ENCODE data around the gene RGL2. TPM values are rescaled to one million over a fixed set of nuclear protein-coding genes. Genes with fewer than 3 reads are reported as not detected.

Gene RGL2
- total and polyA plus RNA-seq, 2 of the 13 experiments (the other 11 are each of a cell fraction or from before 2014, with no cell fraction given), result 22.9 to 47.4 TPM

- TF ChIP-seq, protein P1, sequence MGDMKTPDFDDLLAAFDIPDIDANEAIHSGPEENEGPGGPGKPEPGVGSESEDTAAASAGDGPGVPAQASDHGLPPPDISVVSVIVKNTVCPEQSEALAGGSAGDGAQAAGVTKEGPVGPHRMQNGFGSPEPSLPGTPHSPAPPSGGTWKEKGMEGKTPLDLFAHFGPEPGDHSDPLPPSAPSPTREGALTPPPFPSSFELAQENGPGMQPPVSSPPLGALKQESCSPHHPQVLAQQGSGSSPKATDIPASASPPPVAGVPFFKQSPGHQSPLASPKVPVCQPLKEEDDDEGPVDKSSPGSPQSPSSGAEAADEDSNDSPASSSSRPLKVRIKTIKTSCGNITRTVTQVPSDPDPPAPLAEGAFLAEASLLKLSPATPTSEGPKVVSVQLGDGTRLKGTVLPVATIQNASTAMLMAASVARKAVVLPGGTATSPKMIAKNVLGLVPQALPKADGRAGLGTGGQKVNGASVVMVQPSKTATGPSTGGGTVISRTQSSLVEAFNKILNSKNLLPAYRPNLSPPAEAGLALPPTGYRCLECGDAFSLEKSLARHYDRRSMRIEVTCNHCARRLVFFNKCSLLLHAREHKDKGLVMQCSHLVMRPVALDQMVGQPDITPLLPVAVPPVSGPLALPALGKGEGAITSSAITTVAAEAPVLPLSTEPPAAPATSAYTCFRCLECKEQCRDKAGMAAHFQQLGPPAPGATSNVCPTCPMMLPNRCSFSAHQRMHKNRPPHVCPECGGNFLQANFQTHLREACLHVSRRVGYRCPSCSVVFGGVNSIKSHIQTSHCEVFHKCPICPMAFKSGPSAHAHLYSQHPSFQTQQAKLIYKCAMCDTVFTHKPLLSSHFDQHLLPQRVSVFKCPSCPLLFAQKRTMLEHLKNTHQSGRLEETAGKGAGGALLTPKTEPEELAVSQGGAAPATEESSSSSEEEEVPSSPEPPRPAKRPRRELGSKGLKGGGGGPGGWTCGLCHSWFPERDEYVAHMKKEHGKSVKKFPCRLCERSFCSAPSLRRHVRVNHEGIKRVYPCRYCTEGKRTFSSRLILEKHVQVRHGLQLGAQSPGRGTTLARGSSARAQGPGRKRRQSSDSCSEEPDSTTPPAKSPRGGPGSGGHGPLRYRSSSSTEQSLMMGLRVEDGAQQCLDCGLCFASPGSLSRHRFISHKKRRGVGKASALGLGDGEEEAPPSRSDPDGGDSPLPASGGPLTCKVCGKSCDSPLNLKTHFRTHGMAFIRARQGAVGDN (CRISPR knock-in tag; IDR thresholded peaks at IDR 0.05), result peak; percentile 77
- TF ChIP-seq, protein P2, sequence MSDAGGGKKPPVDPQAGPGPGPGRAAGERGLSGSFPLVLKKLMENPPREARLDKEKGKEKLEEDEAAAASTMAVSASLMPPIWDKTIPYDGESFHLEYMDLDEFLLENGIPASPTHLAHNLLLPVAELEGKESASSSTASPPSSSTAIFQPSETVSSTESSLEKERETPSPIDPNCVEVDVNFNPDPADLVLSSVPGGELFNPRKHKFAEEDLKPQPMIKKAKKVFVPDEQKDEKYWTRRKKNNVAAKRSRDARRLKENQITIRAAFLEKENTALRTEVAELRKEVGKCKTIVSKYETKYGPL (CRISPR knock-in tag; IDR thresholded peaks at IDR 0.05), result no peak; the same call in 1 of the 2 replicates
- no peak for TF ChIP-seq ZNF30 (CRISPR knock-in tag; IDR thresholded peaks at IDR 0.05)
- peak; percentile 95 for TF ChIP-seq UBTF (CRISPR knock-in tag; IDR thresholded peaks at IDR 0.05)
- TF ChIP-seq, protein P3, sequence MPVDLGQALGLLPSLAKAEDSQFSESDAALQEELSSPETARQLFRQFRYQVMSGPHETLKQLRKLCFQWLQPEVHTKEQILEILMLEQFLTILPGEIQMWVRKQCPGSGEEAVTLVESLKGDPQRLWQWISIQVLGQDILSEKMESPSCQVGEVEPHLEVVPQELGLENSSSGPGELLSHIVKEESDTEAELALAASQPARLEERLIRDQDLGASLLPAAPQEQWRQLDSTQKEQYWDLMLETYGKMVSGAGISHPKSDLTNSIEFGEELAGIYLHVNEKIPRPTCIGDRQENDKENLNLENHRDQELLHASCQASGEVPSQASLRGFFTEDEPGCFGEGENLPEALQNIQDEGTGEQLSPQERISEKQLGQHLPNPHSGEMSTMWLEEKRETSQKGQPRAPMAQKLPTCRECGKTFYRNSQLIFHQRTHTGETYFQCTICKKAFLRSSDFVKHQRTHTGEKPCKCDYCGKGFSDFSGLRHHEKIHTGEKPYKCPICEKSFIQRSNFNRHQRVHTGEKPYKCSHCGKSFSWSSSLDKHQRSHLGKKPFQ (CRISPR knock-in tag; IDR thresholded peaks at IDR 0.05; ENCODE audit: insufficient replicate concordance), result peak; percentile 49
- TF ChIP-seq ZNF609 (CRISPR knock-in tag; IDR thresholded peaks at IDR 0.05; ENCODE audit: borderline replicate concordance), result peak; percentile 55; the same call in 1 of the 2 replicates
- no peak for TF ChIP-seq PRMT3 (CRISPR knock-in tag; IDR thresholded peaks at IDR 0.05; ENCODE audit: borderline replicate concordance, low read depth)
- TF ChIP-seq TAF1 (CRISPR knock-in tag; IDR thresholded peaks at IDR 0.05), result peak; percentile 70
- TF ChIP-seq POLR2AphosphoS5 (IDR thresholded peaks at IDR 0.05; ENCODE audit: low read depth, low read length), result peak; percentile 50; the same call in 1 of the 2 replicates
- peak; percentile 59 for TF ChIP-seq TEAD3 (CRISPR knock-in tag; optimal IDR thresholded peaks at IDR 0.05; ENCODE audit: borderline replicate concordance)
- TF ChIP-seq NCOA2 (CRISPR knock-in tag; IDR thresholded peaks at IDR 0.05), result peak; percentile 48; the same call in 1 of the 2 replicates
Measured at GRCh38 chr6:33313709-33314514, 15.2 kb upstream of the RGL2 start, which contains the start of gene TAPBP (continued).

All from HepG2 (cell line).